Psoas muscle (tissue), 8 donors: ENCODE data around the gene TMEM131L. TPM values are rescaled to one million over a fixed set of nuclear protein-coding genes. Genes with fewer than 3 reads are reported as not detected.
A peak's percentile ranks its signal among the peaks of the same experiment; 100 is the strongest.

Experiments
- ATAC-seq, 4 donors: fragments of 200-7000 bp; cut with Tn5 transposase; one replicate each; pipeline ENCODE4 v1.9.1; 2020; ENCODE audit warnings: moderate library complexity in 3 of 4, mild to moderate bottlenecking in 2 of 4
- DNase-seq, 2 donors: peaks; one replicate each; pipeline ENCODE4 v3.0.0-alpha.2; 2020
- H3K27ac ChIP-seq: fragments of 200-600 bp; one replicate; pipeline ENCODE4 v1.8.0; 2022
- H3K27me3 ChIP-seq, 3 donors: fragments of 200-600 bp in 1 of 3; one replicate each; pipeline versions ENCODE4 v1.6.1 to v1.8.0; 2013 to 2022; ENCODE audit warnings: low read length in 2 of 3, mild to moderate bottlenecking in 2 of 3, moderate library complexity in 1 of 3; ENCODE audit not compliant: insufficient read depth in 3 of 3
- H3K36me3 ChIP-seq, 2 donors: fragments of 200-600 bp in 1 of 2; one replicate each; pipeline versions ENCODE4 v1.6.1 to v1.8.0; 2013 to 2022; ENCODE audit warnings: low read depth in 1 of 2, mild to moderate bottlenecking in 1 of 2, moderate library complexity in 1 of 2; ENCODE audit not compliant: insufficient read depth in 1 of 2
- H3K4me1 ChIP-seq: fragments of 200-600 bp; one replicate; pipeline ENCODE4 v1.8.0; 2022
- H3K4me3 ChIP-seq: fragments of 200-600 bp; one replicate; pipeline ENCODE4 v1.8.0; 2022; ENCODE audit warnings: mild to moderate bottlenecking
- H3K9me3 ChIP-seq: fragments of 200-600 bp; one replicate; pipeline ENCODE4 v1.8.0; 2022
- CTCF ChIP-seq: fragments of 200-600 bp; IDR thresholded peaks from one replicate; pipeline ENCODE4 v1.8.0; 2022; ENCODE audit warnings: antibody characterized with exemption
- WGBS, 3 donors: extraction: QIAGEN DNeasy Blood & Tissue Kit; methylation state at CpG; one replicate each; pipeline versions ENCODE4 v1.1.6 to v1.1.7; 2013; 5-methylcytosine and 5-hydroxymethylcytosine counted together
- intact Hi-C, 2 donors: fragments of 100-400 bp; cut with DNase I; formaldehyde crosslinking; loops; one replicate each; pipeline versions ENCODE4 v1.11.0 to v1.14.2; 2022
- polyA plus RNA-seq, 3 donors: library from polyadenylated mRNA; stranded (reverse); fragments of 200-250 nt; gene quantifications; one replicate each; pipeline ENCODE4 v1.2.3, GENCODE V29; 2013
- total RNA-seq, 4 donors: library from RNA; stranded (reverse); fragmentation: NEBNext Ultra II Directional in 2 of 4; extraction: Animal tissue kit (Norgen Biotek cat#: 25700) in 2 of 4; gene quantifications; one replicate each; pipeline versions ENCODE4 v1.2.1 to v1.2.4, GENCODE V29; 2021 to 2023
- donor health status: healthy with polysubstance abuse.
- donor health status: DM: no; HTN: no; CAD: no; lungs with moderate emphysema.
- donor health status: Bipolar disorder and iron deficiency.
- donor health status: healthy.
- donor health status: DM: yes; HTN: yes; CAD: no.
- donor health status: DM: no; HTN: no; CAD: no.
- donor health status: DM: no; HTN: no; CAD: no.
- donor health status: DM: yes; HTN: yes; CAD: no.

The TMEM131L gene
- total and polyA plus RNA-seq, 7 donors, result 2.1 to 21.2 (median 6.9) TPM

GRCh38 chr4:153464068-153464467 is 2.1 kb upstream of the TMEM131L start:
- TF ChIP-seq CTCF, result no peak
- intact Hi-C loops, result loop anchor here in 1 of 2 donors (5.0 kb wide), 1 partner anchor 553 kb away; no protein-coding TSS in a partner anchor
- WGBS, 3 donors, result 13 to 29% (median 24%) methylated on average over 1 of the region's 1 CpG
- no peaks in the 10 kb centered on the region for H3K27me3 ChIP-seq
- peak; percentile 71 to 75 (median 72) for ATAC-seq
- H3K27ac ChIP-seq, result peak overlapping the region; percentile 98
- DNase-seq, result no peak
- H3K4me3 ChIP-seq, result peak overlapping the region; percentile 96
- H3K4me1 ChIP-seq, result peaks cover 36% of the 10 kb centered on the region
- no peaks in the 10 kb centered on the region for H3K36me3 ChIP-seq
- no peaks in the 10 kb centered on the region for H3K9me3 ChIP-seq

- peak overlapping the region; percentile 96 for H3K4me3 ChIP-seq
- no peak for TF ChIP-seq CTCF
- H3K4me1 ChIP-seq, result peaks cover 47% of the 10 kb centered on the region
- H3K27me3 ChIP-seq, result no peaks in the 10 kb centered on the region
- peak overlapping the region; percentile 98 for H3K27ac ChIP-seq
- ATAC-seq, result no peak
- 28 to 47% (median 30%) methylated on average over 4 of the region's 4 CpGs for WGBS, 3 donors
- DNase-seq, result no peak
- no peaks in the 10 kb centered on the region for H3K36me3 ChIP-seq
- intact Hi-C loops, result loop anchor here (5.0 kb wide), 3 partner anchors 72 to 118 kb away; no protein-coding TSS in a partner anchor
- H3K9me3 ChIP-seq, result no peaks in the 10 kb centered on the region
Measured at GRCh38 chr4:153465140-153465539, 1.0 kb upstream of the TMEM131L start.

GRCh38 chr4:153465615-153466080 is 512 bp upstream of the TMEM131L start:
- Histone ChIP-seq H3K4me1 (peaks cover 52% of the 10 kb centered on the region), H3K9me3 (no peaks in the 10 kb centered on the region), H3K4me3 (peak overlapping the region; percentile 96), H3K36me3 (no peaks in the 10 kb centered on the region), H3K27ac (peak overlapping the region; percentile 98), H3K27me3 (no peaks in the 10 kb centered on the region)
- TF ChIP-seq CTCF, result peak; percentile 31
- WGBS, 3 donors, result 0 to 2% (median 0%) methylated on average over 30 to 31 of the region's 31 CpGs
- intact Hi-C loops, result loop anchor here (2.0 to 5.0 kb wide), 4 partner anchors 72 to 118 kb away; no protein-coding TSS in a partner anchor
- peak; percentile 49 to 72 for DNase-seq
- ATAC-seq, result peak; percentile 47 to 53 (median 52)

GRCh38 chr4:153466949-153467896 is 1.1 kb downstream of the TMEM131L start:
- DNase-seq (peak; percentile 45 to 75), ATAC-seq (peak; percentile 39 to 57 (median 42))
- Histone ChIP-seq H3K4me1 (peaks cover 66% of the 10 kb centered on the region), H3K9me3 (no peaks in the 10 kb centered on the region), H3K27ac (peak overlapping the region; percentile 98), H3K27me3 (no peaks in the 10 kb centered on the region), H3K36me3 (no peaks in the 10 kb centered on the region), H3K4me3 (peak overlapping the region; percentile 96)
- intact Hi-C loops, result loop anchor here (2.0 to 5.0 kb wide), 4 partner anchors 70 to 120 kb away; no protein-coding TSS in a partner anchor
- TF ChIP-seq CTCF, result no peak
- WGBS, 3 donors, result 1% methylated on average over 40 to 43 of the region's 43 CpGs
